Ascending aorta (tissue), 2 donors: Measurements from ENCODE around the gene AGPAT4. TPM values are rescaled to one million over a fixed set of nuclear protein-coding genes. Genes with fewer than 3 reads are reported as not detected.

Experiments used
- DNase-seq, 2 donors: peaks; one replicate each; pipeline ENCODE4 v3.0.0-alpha.2; 2019; ENCODE audit warnings: low spot score in 2 of 2
- H3K27ac ChIP-seq, 2 donors: fragments of 200-600 bp; sonication (generic); one replicate each; pipeline ENCODE4 v1.5.1; 2016 to 2017; ENCODE audit warnings: mild to moderate bottlenecking in 1 of 2
- H3K27me3 ChIP-seq: fragments of 200-600 bp; sonication (generic); one replicate; pipeline ENCODE4 v1.5.1; 2017
- H3K36me3 ChIP-seq, 2 donors: fragments of 200-600 bp; sonication (generic); one replicate each; pipeline ENCODE4 v1.5.1; 2016
- H3K4me1 ChIP-seq, 2 donors: fragments of 200-600 bp; sonication (generic); one replicate each; pipeline ENCODE4 v1.5.1; 2016 to 2017; ENCODE audit warnings: mild to moderate bottlenecking in 1 of 2
- H3K4me3 ChIP-seq, 2 donors: fragments of 200-600 bp; sonication (generic); one replicate each; pipeline ENCODE4 v1.5.1; 2016 to 2017; ENCODE audit warnings: mild to moderate bottlenecking in 1 of 2
- H3K9me3 ChIP-seq, 2 donors: fragments of 200-600 bp; sonication (generic); one replicate each; pipeline ENCODE4 v1.5.1; 2016
- CTCF ChIP-seq, 3 experiments: fragments of 200-600 bp in 2 of 3; fragments of 450-650 bp in 1 of 3; sonication (generic) in 2 of 3; IDR thresholded peaks; one replicate each; pipeline ENCODE4 v1.5.1; 2016 to 2019; ENCODE audit warnings: antibody characterized with exemption in 3 of 3, mild to moderate bottlenecking in 1 of 3, moderate library complexity in 1 of 3
- intact Hi-C: fragments of 100-400 bp; cut with DNase I; formaldehyde crosslinking; loops from one replicate; pipeline ENCODE4 v1.15.1; 2023
- total RNA-seq: library from RNA; depleted of rRNA; stranded (reverse); fragments of >200 nt; gene quantifications from one replicate; pipeline ENCODE4 v1.1.0, GENCODE V29; 2016

Gene AGPAT4
- total RNA-seq, 1 donor from 2014 or later, result 6.8 TPM

GRCh38 chr6:161108916-161109315 lies 164.9 kb downstream of the AGPAT4 start:
- Histone ChIP-seq H3K36me3 (peaks cover 54 to 70% of the 10 kb centered on the region in 2 donors), H3K9me3 (no peaks in the 10 kb centered on the region), H3K4me3 (no peak overlapping the region), H3K27me3 (no peaks in the 10 kb centered on the region), H3K4me1 (peaks cover 0 to 4% of the 10 kb centered on the region in 2 donors), H3K27ac (no peak overlapping the region)
- intact Hi-C loops, result loop anchor here (10.0 kb wide), 1 partner anchor 174 kb away; no protein-coding TSS in a partner anchor
- no peak for DNase-seq
- no peak for TF ChIP-seq CTCF (IDR thresholded peaks at IDR 0.05)

GRCh38 chr6:161107779-161108730 lies 165.8 kb downstream of the AGPAT4 start:
- Histone ChIP-seq H3K36me3 (peaks cover 55 to 73% of the 10 kb centered on the region in 2 donors), H3K27ac (no peak overlapping the region), H3K27me3 (no peaks in the 10 kb centered on the region), H3K9me3 (no peaks in the 10 kb centered on the region), H3K4me1 (peaks cover 0 to 4% of the 10 kb centered on the region in 2 donors), H3K4me3 (no peak overlapping the region)
- intact Hi-C loops, result loop anchor here (10.0 kb wide), 1 partner anchor 173 kb away; no protein-coding TSS in a partner anchor
- DNase-seq, result no peak
- no peak for TF ChIP-seq CTCF (IDR thresholded peaks at IDR 0.05)

GRCh38 chr6:161105408-161105807 lies 168.5 kb downstream of the AGPAT4 start:
- no peak overlapping the region for H3K4me3 ChIP-seq
- H3K27me3 ChIP-seq, result no peaks in the 10 kb centered on the region
- intact Hi-C loops, result loop anchor here (10.0 kb wide), 1 partner anchor 171 kb away; no protein-coding TSS in a partner anchor
- no peak for DNase-seq
- no peak for TF ChIP-seq CTCF (IDR thresholded peaks at IDR 0.05)
- H3K36me3 ChIP-seq, result peaks cover 35 to 57% of the 10 kb centered on the region in 2 donors
- H3K27ac ChIP-seq, result no peak overlapping the region
- no peaks in the 10 kb centered on the region for H3K9me3 ChIP-seq
- peaks cover 0 to 4% of the 10 kb centered on the region in 2 donors for H3K4me1 ChIP-seq

- intact Hi-C loops, result loop anchor here (10.0 kb wide), 1 partner anchor 170 kb away; no protein-coding TSS in a partner anchor
- H3K27me3 ChIP-seq, result no peaks in the 10 kb centered on the region
- H3K4me3 ChIP-seq, result no peak overlapping the region
- H3K36me3 ChIP-seq, result peaks cover 35 to 57% of the 10 kb centered on the region in 2 donors
- H3K27ac ChIP-seq, result no peak overlapping the region
- DNase-seq, result no peak
- TF ChIP-seq CTCF (IDR thresholded peaks at IDR 0.05), result no peak
- H3K9me3 ChIP-seq, result no peaks in the 10 kb centered on the region
- H3K4me1 ChIP-seq, result peaks cover 0 to 4% of the 10 kb centered on the region in 2 donors
Observed at GRCh38 chr6:161104966-161105365, 168.9 kb downstream of the AGPAT4 start.

- no peaks in the 10 kb centered on the region for H3K9me3 ChIP-seq
- H3K27ac ChIP-seq, result no peak overlapping the region
- no peak for DNase-seq
- H3K27me3 ChIP-seq, result no peaks in the 10 kb centered on the region
- TF ChIP-seq CTCF (IDR thresholded peaks at IDR 0.05), result no peak
- H3K36me3 ChIP-seq, result peaks cover 21 to 57% of the 10 kb centered on the region in 2 donors
- no peak overlapping the region for H3K4me3 ChIP-seq
- H3K4me1 ChIP-seq, result peaks cover 0 to 4% of the 10 kb centered on the region in 2 donors
- intact Hi-C loops, result loop anchor here (10.0 kb wide), 1 partner anchor 169 kb away; no protein-coding TSS in a partner anchor
Observed at GRCh38 chr6:161103475-161103874, 170.4 kb downstream of the AGPAT4 start.
